Chondrocyte (in vitro differentiated cells): ENCODE measurements around the gene RAD51AP2. TPM values are rescaled to one million over a fixed set of nuclear protein-coding genes. Genes with fewer than 3 reads are reported as not detected.

Experiments used
- DNase-seq: peaks from one replicate; pipeline ENCODE4 v3.0.0; 2021; ENCODE audit warnings: mixed read lengths, low spot score
- H3K27ac Mint-ChIP-seq: one replicate; pipeline ENCODE4 v1.8.0; 2021; ENCODE audit warnings: mild to moderate bottlenecking, moderate library complexity, mixed read lengths; ENCODE audit not compliant: unreplicated experiment
- H3K27me3 Mint-ChIP-seq: 2 replicates; pipeline ENCODE4 v1.8.0; 2021; ENCODE audit warnings: low read depth, mixed read lengths
- H3K36me3 Mint-ChIP-seq: 2 replicates; pipeline ENCODE4 v1.8.0; 2021; ENCODE audit warnings: low read depth, mixed read lengths
- H3K4me1 Mint-ChIP-seq: 2 replicates; pipeline ENCODE4 v1.8.0; 2021; ENCODE audit warnings: low read depth, mild to moderate bottlenecking, mixed read lengths
- H3K4me3 Mint-ChIP-seq: one replicate; pipeline ENCODE4 v1.8.0; 2021; ENCODE audit warnings: mild to moderate bottlenecking, moderate library complexity, mixed read lengths; ENCODE audit not compliant: unreplicated experiment
- H3K9me3 Mint-ChIP-seq: 2 replicates; pipeline ENCODE4 v1.8.0; 2021; ENCODE audit warnings: low read depth, mixed read lengths
- total RNA-seq: library from RNA; stranded (reverse); gene quantifications from 3 replicates; pipeline ENCODE4 v1.2.1, GENCODE V29; 2021
- TF ChIP-seq, protein P1 (sequence below): fragments of 200-600 bp; sonication (generic); IDR thresholded peaks from 2 replicates; pipeline ENCODE4 v1.5.0; 2021; ENCODE audit warnings: antibody characterized with exemption, mild to moderate bottlenecking, moderate library complexity

RAD51AP2 gene
- total RNA-seq, 1 donor from 2014 or later = not detected

DNA sequence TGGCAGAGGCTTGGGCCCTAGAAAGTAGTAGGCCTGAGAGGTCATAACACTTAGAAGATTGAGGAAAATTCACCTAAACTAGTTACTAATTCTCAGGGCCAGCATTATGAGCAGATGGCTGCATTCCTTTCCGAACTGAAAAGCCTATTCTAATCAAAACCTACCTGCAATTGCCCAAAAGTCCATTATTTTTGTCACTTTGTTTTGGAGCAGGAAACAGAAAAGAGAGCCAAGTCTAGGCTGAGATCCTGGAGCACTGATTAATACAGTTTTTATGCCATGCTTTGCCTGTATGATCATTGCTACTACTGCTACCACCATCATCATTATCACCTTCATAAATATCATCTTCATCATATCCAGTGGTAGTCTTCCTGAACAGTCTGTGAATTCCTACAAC lies 36.9 kb upstream of the RAD51AP2 start:
- DNase-seq = no peak
- Mint-ChIP-seq H3K27me3 (peaks cover 41% of the 10 kb centered on the region), H3K4me3 (no peak overlapping the region), H3K36me3 (no peaks in the 10 kb centered on the region), H3K9me3 (no peaks in the 10 kb centered on the region), H3K27ac (no peak overlapping the region), H3K4me1 (no peaks in the 10 kb centered on the region)
- TF ChIP-seq, protein P1, sequence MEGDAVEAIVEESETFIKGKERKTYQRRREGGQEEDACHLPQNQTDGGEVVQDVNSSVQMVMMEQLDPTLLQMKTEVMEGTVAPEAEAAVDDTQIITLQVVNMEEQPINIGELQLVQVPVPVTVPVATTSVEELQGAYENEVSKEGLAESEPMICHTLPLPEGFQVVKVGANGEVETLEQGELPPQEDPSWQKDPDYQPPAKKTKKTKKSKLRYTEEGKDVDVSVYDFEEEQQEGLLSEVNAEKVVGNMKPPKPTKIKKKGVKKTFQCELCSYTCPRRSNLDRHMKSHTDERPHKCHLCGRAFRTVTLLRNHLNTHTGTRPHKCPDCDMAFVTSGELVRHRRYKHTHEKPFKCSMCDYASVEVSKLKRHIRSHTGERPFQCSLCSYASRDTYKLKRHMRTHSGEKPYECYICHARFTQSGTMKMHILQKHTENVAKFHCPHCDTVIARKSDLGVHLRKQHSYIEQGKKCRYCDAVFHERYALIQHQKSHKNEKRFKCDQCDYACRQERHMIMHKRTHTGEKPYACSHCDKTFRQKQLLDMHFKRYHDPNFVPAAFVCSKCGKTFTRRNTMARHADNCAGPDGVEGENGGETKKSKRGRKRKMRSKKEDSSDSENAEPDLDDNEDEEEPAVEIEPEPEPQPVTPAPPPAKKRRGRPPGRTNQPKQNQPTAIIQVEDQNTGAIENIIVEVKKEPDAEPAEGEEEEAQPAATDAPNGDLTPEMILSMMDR = no peak

DNA sequence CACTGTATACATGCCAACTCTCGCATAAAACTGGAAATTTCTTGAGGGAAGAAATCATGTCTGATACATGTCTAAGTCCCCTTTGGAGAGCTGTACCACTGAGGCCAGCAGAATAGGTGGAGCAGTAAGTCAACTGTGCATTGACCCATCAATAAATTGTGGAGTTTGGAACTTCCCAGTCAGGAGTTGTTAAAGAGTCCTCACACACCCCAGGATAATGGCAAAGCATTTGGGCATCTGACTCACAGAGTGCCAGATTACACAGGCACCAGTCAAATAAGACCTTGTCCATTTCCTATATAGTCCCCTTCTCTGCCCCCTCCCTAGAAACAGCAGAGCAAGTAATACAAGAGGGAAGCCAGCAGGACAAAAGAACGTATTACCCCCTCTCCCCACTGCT lies 32.7 kb upstream of the RAD51AP2 start:
- H3K4me1 Mint-ChIP-seq = no peaks in the 10 kb centered on the region

DNA sequence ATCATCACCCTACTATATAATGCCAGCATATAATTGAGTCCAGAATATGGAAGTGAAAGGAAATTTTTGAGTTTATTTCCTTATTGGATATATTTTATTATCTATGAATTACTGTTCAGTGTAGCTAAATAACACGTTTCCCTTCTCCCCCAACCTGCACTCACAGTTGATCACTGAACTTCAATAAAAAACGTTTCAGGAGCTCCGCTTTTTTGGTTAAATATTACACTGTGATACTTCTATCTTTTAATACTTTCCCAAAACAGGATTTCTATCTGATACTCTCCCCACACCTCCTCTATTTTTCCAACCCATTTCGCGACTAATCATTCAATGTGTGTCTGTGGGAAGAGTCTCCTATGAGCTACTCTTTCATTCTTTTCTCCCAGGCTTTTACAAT lies 29.5 kb upstream of the RAD51AP2 start:
- TF ChIP-seq, protein P1 = no peak
- Mint-ChIP-seq H3K4me3 (no peak overlapping the region), H3K9me3 (no peaks in the 10 kb centered on the region), H3K27me3 (peaks cover 62% of the 10 kb centered on the region), H3K4me1 (no peaks in the 10 kb centered on the region), H3K36me3 (peaks cover 3% of the 10 kb centered on the region), H3K27ac (no peak overlapping the region)
- DNase-seq = no peak

More for the DNA sequence above, 32.7 kb upstream of the RAD51AP2 start:
- no peak overlapping the region for H3K4me3 Mint-ChIP-seq
- H3K9me3 Mint-ChIP-seq = no peaks in the 10 kb centered on the region
- H3K27me3 Mint-ChIP-seq = peaks cover 48% of the 10 kb centered on the region
- no peak for DNase-seq
- TF ChIP-seq, protein P1 = no peak
- H3K36me3 Mint-ChIP-seq = no peaks in the 10 kb centered on the region
- H3K27ac Mint-ChIP-seq = no peak overlapping the region

DNA sequence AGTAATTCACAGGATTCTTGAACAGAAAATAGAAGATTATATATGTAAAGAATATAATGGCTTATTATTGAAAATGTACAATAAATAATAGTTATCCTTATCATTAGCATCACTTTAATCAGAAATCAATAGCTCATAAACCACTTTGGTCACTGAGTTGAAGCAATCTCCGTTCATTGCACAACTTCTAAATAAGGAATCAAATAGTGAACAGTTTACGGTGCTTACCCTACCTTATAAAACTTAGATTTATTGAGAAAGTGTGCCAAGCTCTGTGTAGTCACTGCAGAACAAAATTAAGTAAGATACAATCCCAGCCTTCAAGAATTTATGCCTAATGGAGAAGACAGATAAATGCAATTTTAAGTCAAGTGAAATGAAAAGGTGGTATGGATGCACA lies 29.0 kb upstream of the RAD51AP2 start:
- H3K27ac Mint-ChIP-seq = no peak overlapping the region
- H3K27me3 Mint-ChIP-seq = peaks cover 64% of the 10 kb centered on the region
- TF ChIP-seq, protein P1 = no peak
- H3K4me1 Mint-ChIP-seq = no peaks in the 10 kb centered on the region
- H3K9me3 Mint-ChIP-seq = no peaks in the 10 kb centered on the region
- peaks cover 3% of the 10 kb centered on the region for H3K36me3 Mint-ChIP-seq
- no peak for DNase-seq
- no peak overlapping the region for H3K4me3 Mint-ChIP-seq

DNA sequence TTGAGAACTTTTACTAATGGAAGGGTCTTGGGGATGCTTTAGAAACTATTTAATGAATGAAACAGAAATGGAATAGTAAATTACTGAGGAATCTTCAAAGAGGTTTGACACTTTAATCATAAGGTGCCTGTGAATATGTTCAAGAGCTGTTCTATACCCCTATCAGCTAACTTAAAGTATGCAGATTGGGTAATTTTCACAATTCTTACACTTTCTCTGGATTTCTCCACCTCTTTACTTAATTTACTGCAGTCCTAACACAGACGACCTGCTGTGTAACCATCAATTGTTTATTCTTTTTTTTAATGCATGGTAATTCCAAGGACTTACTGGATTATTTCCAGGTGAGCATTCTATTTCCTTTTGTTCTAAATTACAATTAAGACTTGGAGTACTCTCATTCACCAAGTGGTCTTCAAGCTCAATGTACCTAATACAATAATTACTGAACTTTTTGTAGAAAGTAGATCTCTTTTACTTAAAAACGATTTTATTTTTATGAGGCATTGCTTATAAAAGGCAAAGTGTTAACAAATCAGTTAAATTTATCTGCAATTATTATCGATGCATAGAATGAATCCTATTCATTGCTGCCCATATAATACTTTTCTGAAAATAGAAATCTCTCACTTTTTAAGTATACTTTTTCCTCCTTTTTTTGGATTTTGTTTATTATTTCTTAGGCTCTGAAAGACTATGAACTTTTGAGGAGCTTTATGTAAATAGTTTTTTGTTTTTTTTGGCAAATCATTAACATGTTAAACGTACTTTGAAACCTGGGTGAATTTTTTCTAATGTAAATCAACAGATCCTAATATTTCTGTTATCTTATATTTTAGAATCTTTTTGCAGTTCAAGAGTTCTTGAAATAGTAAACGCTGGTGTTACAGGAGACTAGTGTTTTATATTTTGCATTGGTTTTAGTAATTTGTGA lies 27.7 kb upstream of the RAD51AP2 start:
- H3K9me3 Mint-ChIP-seq = no peaks in the 10 kb centered on the region
- TF ChIP-seq, protein P1 = no peak
- H3K27ac Mint-ChIP-seq = no peak overlapping the region
- peaks cover 3% of the 10 kb centered on the region for H3K36me3 Mint-ChIP-seq
- peaks cover 5% of the 10 kb centered on the region for H3K4me1 Mint-ChIP-seq
- no peak for DNase-seq
- peaks cover 69% of the 10 kb centered on the region for H3K27me3 Mint-ChIP-seq
- H3K4me3 Mint-ChIP-seq = no peak overlapping the region
